ENCODE measurements around the gene PGM2L1. TPM values are rescaled to one million over a fixed set of nuclear protein-coding genes. Genes with fewer than 3 reads are reported as not detected.

PGM2L1 gene
- total and polyA plus RNA-seq, 9 donors, result 1.0 to 6.2 (median 2.1) TPM

GRCh38 chr11:74409633-74410032, 11.4 kb upstream of the PGM2L1 start:
- Histone ChIP-seq H3K9me3 (no peaks in the 10 kb centered on the region), H3K27me3 (no peaks in the 10 kb centered on the region), H3K36me3 (no peaks in the 10 kb centered on the region), H3K4me1 (ENCODE audit: insufficient read depth) (no peaks in the 10 kb centered on the region), H3K4me3 (no peak overlapping the region), H3K27ac (no peak overlapping the region)
- no peak for DNase-seq
- no peak for TF ChIP-seq CTCF (IDR thresholded peaks at IDR 0.05)
- TF ChIP-seq POLR2A (IDR thresholded peaks at IDR 0.05), result no peak
- no peak for TF ChIP-seq EP300 (IDR thresholded peaks at IDR 0.05)
- intact Hi-C loops (cut with DNase I), result no loop called here
- WGBS, 3 donors, result 95 to 96% (median 96%) methylated on average over 2 of the region's 2 CpGs

GRCh38 chr11:74403607-74404321, 5.5 kb upstream of the PGM2L1 start:
- Histone ChIP-seq H3K4me1 (ENCODE audit: insufficient read depth) (no peaks in the 10 kb centered on the region), H3K4me3 (no peak overlapping the region), H3K36me3 (no peaks in the 10 kb centered on the region), H3K27me3 (no peaks in the 10 kb centered on the region), H3K9me3 (no peaks in the 10 kb centered on the region), H3K27ac (no peak overlapping the region)
- TF ChIP-seq CTCF (IDR thresholded peaks at IDR 0.05), result no peak
- no peak for TF ChIP-seq POLR2A (IDR thresholded peaks at IDR 0.05)
- TF ChIP-seq EP300 (IDR thresholded peaks at IDR 0.05), result no peak
- WGBS, 3 donors, result 49 to 57% (median 55%) methylated on average over 4 of the region's 4 CpGs
- DNase-seq, result no peak
- intact Hi-C loops (cut with DNase I), result no loop called here

- no peaks in the 10 kb centered on the region for H3K36me3 ChIP-seq
- no peak overlapping the region for H3K27ac ChIP-seq
- 80 to 90% (median 89%) methylated on average over 2 of the region's 2 CpGs for WGBS, 3 donors
- H3K4me1 ChIP-seq (ENCODE audit: insufficient read depth), result no peaks in the 10 kb centered on the region
- H3K27me3 ChIP-seq, result no peaks in the 10 kb centered on the region
- H3K9me3 ChIP-seq, result no peaks in the 10 kb centered on the region
- DNase-seq, result no peak
- TF ChIP-seq POLR2A (IDR thresholded peaks at IDR 0.05) (no peak), CTCF (IDR thresholded peaks at IDR 0.05) (no peak), EP300 (IDR thresholded peaks at IDR 0.05) (no peak)
- H3K4me3 ChIP-seq, result no peak overlapping the region
- intact Hi-C loops (cut with DNase I), result no loop called here
Observed at GRCh38 chr11:74400606-74401005, 2.4 kb upstream of the PGM2L1 start.

GRCh38 chr11:74397501-74398243, 561 bp downstream of the PGM2L1 start:
- no peaks in the 10 kb centered on the region for H3K9me3 ChIP-seq
- intact Hi-C loops (cut with DNase I), result loop anchor here in 2 of 4 donors (10.0 kb wide), 1 partner anchor 47 kb away; no protein-coding TSS in a partner anchor
- no peaks in the 10 kb centered on the region for H3K36me3 ChIP-seq
- 2 to 4% (median 3%) methylated on average over 27 to 35 of the region's 35 CpGs for WGBS, 3 donors
- TF ChIP-seq POLR2A (IDR thresholded peaks at IDR 0.05), result no peak
- TF ChIP-seq CTCF (IDR thresholded peaks at IDR 0.05), result no peak
- no peak for TF ChIP-seq EP300 (IDR thresholded peaks at IDR 0.05)
- peak overlapping the region; percentile 75 to 90 for H3K27ac ChIP-seq
- H3K4me3 ChIP-seq, result peak overlapping the region; percentile 87
- no peaks in the 10 kb centered on the region for H3K27me3 ChIP-seq
- no peak for DNase-seq
- H3K4me1 ChIP-seq (ENCODE audit: insufficient read depth), result no peaks in the 10 kb centered on the region

All from ovary (tissue), 9 donors.